Astrocyte of the spinal cord (primary cell): ENCODE data around the gene PRKCE.

Experiments
- DNase-seq: peaks from one replicate; pipeline ENCODE4 v3.0.0; 2011; ENCODE audit warnings: low read depth, low spot score
- H3K4me3 ChIP-seq: 2 replicates; pipeline ENCODE4 v1.5.1; 2011; ENCODE audit warnings: low read depth, mild to moderate bottlenecking, low read length, moderate library complexity
- in situ Hi-C: cut with HindIII; loops from 2 replicates; pipeline ENCODE4 v1.10.0; 2017; ENCODE audit warnings: low sequenced_read_pairs
- TF ChIP-seq, protein P1 (sequence below): IDR thresholded peaks from 2 replicates; pipeline ENCODE4 v1.5.1; 2012; ENCODE audit warnings: low read depth, mild to moderate bottlenecking, low read length, inconsistent platforms

Gene PRKCE

DNA sequence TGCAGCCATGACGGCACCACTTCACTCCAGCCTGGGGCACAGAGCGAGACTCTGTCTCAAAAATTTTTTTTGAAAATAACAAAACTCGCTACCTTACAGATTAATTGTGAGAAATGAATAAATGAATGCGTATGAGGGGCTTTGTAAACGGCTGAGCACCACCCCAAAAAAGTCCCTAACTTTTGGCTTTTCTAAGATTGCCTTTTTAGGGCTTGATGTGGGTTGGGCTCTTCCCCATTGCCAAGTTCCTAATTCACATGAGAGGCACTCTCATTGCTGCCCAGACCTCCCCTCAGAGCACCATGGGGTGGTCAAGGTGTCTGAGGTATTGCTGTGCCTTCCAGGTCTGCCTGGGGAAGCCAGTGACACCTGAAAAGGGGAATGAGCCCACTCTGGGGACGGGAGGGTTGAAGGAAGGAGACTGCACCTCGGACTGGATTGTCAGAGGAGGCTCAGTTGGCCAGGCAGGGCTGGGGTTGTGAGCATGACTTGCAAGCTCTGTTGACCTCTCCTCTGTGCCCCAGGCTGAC is 186.4 kb downstream of the PRKCE start:
- TF ChIP-seq, protein P1, sequence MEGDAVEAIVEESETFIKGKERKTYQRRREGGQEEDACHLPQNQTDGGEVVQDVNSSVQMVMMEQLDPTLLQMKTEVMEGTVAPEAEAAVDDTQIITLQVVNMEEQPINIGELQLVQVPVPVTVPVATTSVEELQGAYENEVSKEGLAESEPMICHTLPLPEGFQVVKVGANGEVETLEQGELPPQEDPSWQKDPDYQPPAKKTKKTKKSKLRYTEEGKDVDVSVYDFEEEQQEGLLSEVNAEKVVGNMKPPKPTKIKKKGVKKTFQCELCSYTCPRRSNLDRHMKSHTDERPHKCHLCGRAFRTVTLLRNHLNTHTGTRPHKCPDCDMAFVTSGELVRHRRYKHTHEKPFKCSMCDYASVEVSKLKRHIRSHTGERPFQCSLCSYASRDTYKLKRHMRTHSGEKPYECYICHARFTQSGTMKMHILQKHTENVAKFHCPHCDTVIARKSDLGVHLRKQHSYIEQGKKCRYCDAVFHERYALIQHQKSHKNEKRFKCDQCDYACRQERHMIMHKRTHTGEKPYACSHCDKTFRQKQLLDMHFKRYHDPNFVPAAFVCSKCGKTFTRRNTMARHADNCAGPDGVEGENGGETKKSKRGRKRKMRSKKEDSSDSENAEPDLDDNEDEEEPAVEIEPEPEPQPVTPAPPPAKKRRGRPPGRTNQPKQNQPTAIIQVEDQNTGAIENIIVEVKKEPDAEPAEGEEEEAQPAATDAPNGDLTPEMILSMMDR = no peak
- in situ Hi-C loops = no loop called here
- no peak overlapping the region for H3K4me3 ChIP-seq
- no peak for DNase-seq

DNA sequence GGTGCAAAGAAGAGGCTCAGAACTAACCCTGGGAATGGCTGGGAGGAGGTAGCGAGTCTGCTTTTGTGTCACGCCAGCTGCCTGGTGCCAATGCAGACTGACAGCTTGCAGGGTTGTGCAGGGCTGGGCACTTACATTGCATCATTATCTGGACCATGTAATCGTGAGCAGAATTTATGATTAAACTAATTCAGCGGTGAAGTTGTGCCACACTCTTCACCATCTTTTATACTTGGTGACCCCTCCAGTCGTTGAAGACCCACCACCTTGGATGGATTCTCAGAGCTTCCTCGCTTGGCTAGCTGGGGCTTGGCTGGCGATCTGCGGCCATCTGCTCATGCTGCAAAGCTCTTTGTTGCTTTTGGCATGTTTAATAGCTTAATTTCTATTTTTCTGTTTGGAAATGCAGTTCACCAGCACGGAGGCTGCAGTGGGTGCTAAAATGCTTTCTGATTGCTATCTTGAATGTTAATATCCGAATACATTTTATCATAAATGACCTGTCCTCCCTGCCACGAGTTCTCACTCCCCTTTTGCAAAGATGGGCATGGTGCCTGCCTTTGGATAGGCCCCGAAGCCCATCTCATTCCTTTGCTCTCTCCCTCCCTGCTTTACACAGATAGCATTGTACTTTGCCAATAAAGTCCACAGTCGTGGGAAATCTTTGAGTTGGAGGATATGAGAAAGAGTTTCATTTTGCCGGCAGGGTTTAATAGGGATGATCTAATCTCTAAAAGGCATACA is 188.2 kb downstream of the PRKCE start:
- peak; percentile 22 for DNase-seq
- TF ChIP-seq, protein P1 = no peak
- no peak overlapping the region for H3K4me3 ChIP-seq
- in situ Hi-C loops = no loop called here

DNA sequence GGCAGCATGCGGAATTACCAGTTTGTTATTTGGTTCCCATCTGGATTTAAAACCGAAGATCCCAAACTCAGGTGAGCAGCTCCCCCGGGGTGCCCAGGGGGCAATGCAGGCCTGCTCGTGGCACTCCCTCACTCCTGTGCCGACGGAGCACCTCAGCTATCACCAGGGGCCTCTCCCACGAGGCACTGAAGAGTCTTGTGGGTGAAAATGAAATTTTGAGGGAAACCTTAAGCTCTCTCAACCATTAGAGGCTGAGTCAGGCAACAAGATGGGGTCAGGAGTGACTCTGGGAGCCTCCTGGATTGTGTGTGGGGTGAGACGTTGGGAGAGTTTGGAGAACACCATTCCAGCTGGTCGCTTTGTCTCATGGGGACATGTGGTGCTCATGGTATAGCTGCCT is 189.0 kb downstream of the PRKCE start:
- DNase-seq = no peak
- H3K4me3 ChIP-seq = no peak overlapping the region
- in situ Hi-C loops = no loop called here
- TF ChIP-seq, protein P1 = no peak

DNA sequence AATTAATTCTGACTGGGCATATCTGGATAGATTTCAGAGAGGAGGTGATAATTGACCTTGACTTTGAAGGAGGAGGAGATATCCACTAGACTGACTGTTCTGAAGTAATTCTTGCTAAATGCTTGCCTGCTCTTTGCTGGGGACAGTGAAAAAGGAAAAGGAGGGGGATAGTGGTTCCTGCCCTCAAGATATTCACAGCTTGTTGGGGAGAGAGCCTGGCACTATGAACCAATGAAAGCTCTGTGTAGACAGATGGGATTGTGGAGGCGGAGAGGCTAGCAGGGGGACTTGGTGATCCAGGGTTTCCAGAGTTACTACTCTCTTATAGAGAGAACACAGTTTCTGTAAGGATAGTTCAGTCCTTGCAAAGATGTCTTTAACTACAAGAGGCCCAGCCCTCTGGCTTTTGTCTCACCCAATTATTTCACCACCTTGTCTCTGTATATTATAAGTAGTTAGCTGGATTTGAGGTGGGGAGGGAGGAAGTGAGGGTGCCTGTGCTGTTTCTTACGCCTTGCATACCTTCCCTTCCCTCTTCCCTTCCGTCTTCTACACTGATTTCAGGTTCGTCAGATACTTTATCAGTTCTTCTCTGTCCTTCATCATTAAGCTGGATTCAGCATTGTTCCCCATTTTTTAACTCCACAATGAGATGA is 190.4 kb downstream of the PRKCE start:
- H3K4me3 ChIP-seq = no peak overlapping the region
- no peak for DNase-seq
- TF ChIP-seq, protein P1 = no peak
- in situ Hi-C loops = no loop called here

DNA sequence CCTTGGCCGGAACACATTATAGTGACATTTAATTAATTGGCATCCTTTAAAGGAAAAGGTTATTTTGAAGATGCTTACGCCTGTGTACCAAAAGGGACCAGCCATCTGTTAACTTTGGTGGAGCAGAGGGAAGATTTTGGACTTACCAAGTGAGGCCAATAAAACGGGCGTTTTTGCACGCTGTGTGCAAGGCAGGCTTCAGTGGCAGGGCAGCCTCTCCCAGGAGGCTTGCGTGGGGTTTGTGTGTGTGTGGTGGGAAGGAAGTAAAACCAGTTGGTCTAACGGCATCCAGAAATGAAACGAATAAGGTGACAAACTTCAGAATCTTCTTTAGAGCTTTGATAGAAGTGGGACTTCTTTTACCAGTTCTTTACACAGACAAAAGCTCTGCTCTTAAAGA is 191.7 kb downstream of the PRKCE start:
- no peak for DNase-seq
- in situ Hi-C loops = no loop called here
- TF ChIP-seq, protein P1 = no peak
- no peak overlapping the region for H3K4me3 ChIP-seq

DNA sequence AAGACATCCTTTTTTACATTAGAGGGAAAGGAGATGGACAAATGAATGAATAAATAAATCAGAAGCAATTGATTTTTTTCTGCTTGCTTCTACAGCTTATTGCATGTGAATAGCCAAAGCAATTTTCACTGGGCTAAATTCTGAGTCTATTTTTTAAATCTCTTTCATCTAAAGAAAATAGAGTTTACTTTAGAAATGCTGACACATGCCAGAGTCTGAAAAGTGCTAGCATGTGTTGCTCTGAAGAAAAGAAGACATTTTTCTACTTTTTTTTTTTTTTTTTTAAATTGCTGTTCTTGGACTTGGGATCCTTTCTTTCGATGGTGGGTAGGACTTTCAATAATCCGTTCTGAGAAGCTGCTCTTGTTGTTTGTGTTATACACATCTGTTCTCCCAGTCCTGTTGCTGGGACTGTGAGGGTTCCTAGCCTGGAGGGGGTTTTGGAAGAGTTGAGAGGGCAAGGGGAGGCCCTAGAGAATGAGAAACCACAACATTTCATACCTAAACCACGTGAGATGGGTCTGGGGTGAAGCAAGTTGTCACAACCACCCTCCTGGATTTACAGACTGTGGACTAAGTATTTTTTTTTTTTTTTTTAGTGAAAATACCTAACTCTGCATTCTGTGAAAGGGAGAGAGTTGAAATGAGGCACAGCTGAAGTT is 193.5 kb downstream of the PRKCE start:
- DNase-seq = peak; percentile 3
- in situ Hi-C loops = no loop called here
- TF ChIP-seq, protein P1 = no peak
- no peak overlapping the region for H3K4me3 ChIP-seq
